ENCODE measurements around the gene MEGF8. TPM values are rescaled to one million over a fixed set of nuclear protein-coding genes. Genes with fewer than 3 reads are reported as not detected.

The MEGF8 gene
- total and polyA plus RNA-seq, 4 donors: 1.2 to 13.7 (median 9.4) TPM

GRCh38 chr19:42323852-42324654 is 1.4 kb upstream of the MEGF8 start:
- H3K9me3 ChIP-seq (ENCODE audit: control insufficient read depth in 4 of 4, low read length in 3 of 4): no peaks in the 10 kb centered on the region
- no peak for DNase-seq (ENCODE audit: low spot score)
- 6% methylated on average over 92 of the region's 92 CpGs for WGBS
- H3K27me3 ChIP-seq (ENCODE audit: control insufficient read depth in 4 of 4, insufficient read depth in 4 of 4, low read length in 3 of 4): no peaks in the 10 kb centered on the region
- peaks cover 10 to 30% (median 20%) of the 10 kb centered on the region in 4 donors for H3K4me1 ChIP-seq (ENCODE audit: control insufficient read depth in 4 of 4, insufficient read depth in 4 of 4, low read length in 3 of 4)
- no peak for TF ChIP-seq RAD21 (IDR thresholded peaks at IDR 0.05)
- no peak for TF ChIP-seq HNF4G (IDR thresholded peaks at IDR 0.05)
- no peak overlapping the region for H3K9ac ChIP-seq (ENCODE audit: low read depth in 1 of 2, low read length in 2 of 2)
- H3K36me3 ChIP-seq (ENCODE audit: control insufficient read depth in 4 of 4, insufficient read depth in 3 of 4, low read depth in 1 of 4, low read length in 3 of 4): no peaks in the 10 kb centered on the region
- no peak overlapping the region for H3K27ac ChIP-seq (ENCODE audit: low read depth in 1 of 2, low read length in 2 of 2)
- peak overlapping the region in 1 of 3 donors; percentile 32 for H3K4me3 ChIP-seq (ENCODE audit: low read depth in 1 of 3, low read length in 3 of 3)

GRCh38 chr19:42324655-42325307 is 654 bp upstream of the MEGF8 start:
- Histone ChIP-seq H3K4me3 (ENCODE audit: low read depth in 1 of 3, low read length in 3 of 3) (peak overlapping the region in 2 of 3 donors; percentile 11 to 32), H3K9ac (ENCODE audit: low read depth in 1 of 2, low read length in 2 of 2) (no peak overlapping the region), H3K4me1 (ENCODE audit: control insufficient read depth in 4 of 4, insufficient read depth in 4 of 4, low read length in 3 of 4) (peaks cover 10 to 30% (median 20%) of the 10 kb centered on the region in 4 donors), H3K27me3 (ENCODE audit: control insufficient read depth in 4 of 4, insufficient read depth in 4 of 4, low read length in 3 of 4) (no peaks in the 10 kb centered on the region), H3K9me3 (ENCODE audit: control insufficient read depth in 4 of 4, low read length in 3 of 4) (no peaks in the 10 kb centered on the region), H3K27ac (ENCODE audit: low read depth in 1 of 2, low read length in 2 of 2) (no peak overlapping the region), H3K36me3 (ENCODE audit: control insufficient read depth in 4 of 4, insufficient read depth in 3 of 4, low read depth in 1 of 4, low read length in 3 of 4) (no peaks in the 10 kb centered on the region)
- no peak for DNase-seq (ENCODE audit: low spot score)
- TF ChIP-seq ZBTB33 (IDR thresholded peaks at IDR 0.05) (no peak), SP1 (IDR thresholded peaks at IDR 0.05) (no peak)
- WGBS: 3% methylated on average over 38 of the region's 38 CpGs

- WGBS: 5% methylated on average over 37 of the region's 37 CpGs
- TF ChIP-seq CTCF (IDR thresholded peaks at IDR 0.05; ENCODE audit: low read depth, low read length, missing input control) (peak; percentile 4), SP1 (IDR thresholded peaks at IDR 0.05) (no peak), ATF3 (IDR thresholded peaks at IDR 0.05) (no peak), NR2F2 (IDR thresholded peaks at IDR 0.05) (no peak), REST (IDR thresholded peaks at IDR 0.05) (no peak), MAX (IDR thresholded peaks at IDR 0.05) (no peak), FOXA1 (IDR thresholded peaks at IDR 0.05) (no peak)
- no peak for DNase-seq (ENCODE audit: low spot score)
- H3K36me3 ChIP-seq (ENCODE audit: control insufficient read depth in 4 of 4, insufficient read depth in 3 of 4, low read depth in 1 of 4, low read length in 3 of 4): no peaks in the 10 kb centered on the region
- H3K27me3 ChIP-seq (ENCODE audit: control insufficient read depth in 4 of 4, insufficient read depth in 4 of 4, low read length in 3 of 4): no peaks in the 10 kb centered on the region
- H3K9me3 ChIP-seq (ENCODE audit: control insufficient read depth in 4 of 4, low read length in 3 of 4): no peaks in the 10 kb centered on the region
- peaks cover 10 to 30% (median 20%) of the 10 kb centered on the region in 4 donors for H3K4me1 ChIP-seq (ENCODE audit: control insufficient read depth in 4 of 4, insufficient read depth in 4 of 4, low read length in 3 of 4)
- peak overlapping the region; percentile 78 to 83 for H3K9ac ChIP-seq (ENCODE audit: low read depth in 1 of 2, low read length in 2 of 2)
- peak overlapping the region; percentile 76 to 95 (median 77) for H3K4me3 ChIP-seq (ENCODE audit: low read depth in 1 of 3, low read length in 3 of 3)
- peak overlapping the region; percentile 36 to 55 for H3K27ac ChIP-seq (ENCODE audit: low read depth in 1 of 2, low read length in 2 of 2)
Measured at GRCh38 chr19:42325896-42326771, 699 bp downstream of the MEGF8 start.

Measured in liver (tissue), 9 donors.